ENCODE data around the gene ALDH1A3.

DNA sequence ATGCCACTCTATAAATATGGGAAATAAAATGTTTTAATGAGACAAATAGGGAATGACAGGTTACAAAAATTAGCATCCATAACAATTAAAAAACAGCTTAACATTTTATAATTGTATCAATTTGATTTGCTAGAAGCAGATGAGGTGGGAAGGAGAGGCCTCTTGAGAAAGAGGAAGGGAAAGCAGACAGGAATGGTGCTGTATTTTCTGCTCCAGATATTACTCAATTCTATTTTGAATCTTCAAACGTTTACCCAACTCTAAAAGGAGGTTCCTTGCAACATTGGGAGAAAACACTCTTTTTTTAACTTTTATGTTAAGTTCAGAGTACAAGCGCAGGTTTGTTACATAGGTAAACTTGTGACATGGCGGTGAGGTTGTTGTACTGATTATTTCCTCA, 44.9 kb upstream of the ALDH1A3 start:
- TF ChIP-seq ZNF274 (IDR thresholded peaks at IDR 0.05; ENCODE audit: low read depth, low read length) = no peak
- no peak for TF ChIP-seq YY1 (IDR thresholded peaks at IDR 0.05; ENCODE audit: insufficient read depth, insufficient read length)
- TF ChIP-seq SUZ12 (IDR thresholded peaks at IDR 0.05; ENCODE audit: extremely low read depth, insufficient read depth, insufficient read length) = no peak

All from NT2/D1 (cell line).